HepG2 (cell line): Measurements from ENCODE around the gene SLC16A13. TPM values are rescaled to one million over a fixed set of nuclear protein-coding genes. Genes with fewer than 3 reads are reported as not detected.

ENCODE experiments used
- ATM ChIP-seq: fragments of 450-650 bp; IDR thresholded peaks from 2 replicates; pipeline ENCODE4 v1.7.1; 2017; ENCODE audit warnings: mild to moderate bottlenecking, borderline replicate concordance
- BCL6 ChIP-seq: IDR thresholded peaks from 2 replicates; pipeline ENCODE4 v1.6.1; 2016; ENCODE audit warnings: missing genetic modification reagents, missing compliant biosample characterization
- DMTF1 ChIP-seq: sonication (generic); formaldehyde crosslinking; IDR thresholded peaks from 2 replicates; pipeline ENCODE4 v1.4.0; 2020; ENCODE audit warnings: mild to moderate bottlenecking, missing genetic modification reagents
- FOXK1 ChIP-seq: sonication (generic); formaldehyde crosslinking; IDR thresholded peaks from 2 replicates; pipeline ENCODE4 v1.4.0; 2020; ENCODE audit warnings: low read depth, missing genetic modification reagents, borderline replicate concordance
- HES4 ChIP-seq: sonication (generic); formaldehyde crosslinking; IDR thresholded peaks from 2 replicates; pipeline ENCODE4 v1.9.0; 2021; ENCODE audit warnings: mild to moderate bottlenecking, missing genetic modification reagents, borderline replicate concordance
- KMT2B ChIP-seq: IDR thresholded peaks from 2 replicates; pipeline ENCODE4 v1.6.1; 2016; ENCODE audit warnings: missing genetic modification reagents, missing compliant biosample characterization
- MAX ChIP-seq: IDR thresholded peaks from 2 replicates; pipeline ENCODE4 v1.6.1; 2012; ENCODE audit warnings: inconsistent platforms
- PCBP2 ChIP-seq: fragments of 200-400 bp; formaldehyde crosslinking; optimal IDR thresholded peaks from 2 replicates; pipeline ENCODE3; 2018; ENCODE audit warnings: low read length, low read depth; ENCODE audit not compliant: poor library complexity, severe bottlenecking
- PLSCR1 ChIP-seq: sonication (generic); formaldehyde crosslinking; IDR thresholded peaks from 2 replicates; pipeline ENCODE4 v1.5.0; 2020; ENCODE audit warnings: missing genetic modification reagents, mild to moderate bottlenecking, borderline replicate concordance
- POLR2G ChIP-seq: fragments of 200-400 bp; formaldehyde crosslinking; IDR thresholded peaks from 2 replicates; pipeline ENCODE4 v1.6.1; 2018; ENCODE audit warnings: mild to moderate bottlenecking, low read depth, low read length, moderate library complexity
- SALL1 ChIP-seq: sonication (generic); formaldehyde crosslinking; IDR thresholded peaks from 2 replicates; pipeline ENCODE4 v1.8.0; 2022; ENCODE audit warnings: mild to moderate bottlenecking, missing genetic modification reagents
- SAP130 ChIP-seq: IDR thresholded peaks from 2 replicates; pipeline ENCODE4 v1.6.1; 2016; ENCODE audit warnings: low read depth
- SETDB1 ChIP-seq: sonication (generic); formaldehyde crosslinking; IDR thresholded peaks from 2 replicates; pipeline ENCODE4 v1.5.1; 2020; ENCODE audit warnings: missing genetic modification reagents, mild to moderate bottlenecking, borderline replicate concordance
- SP5 ChIP-seq: IDR thresholded peaks from 2 replicates; pipeline ENCODE4 v1.6.1; 2016; ENCODE audit warnings: low read depth, borderline replicate concordance
- TBP ChIP-seq: sonication (generic); formaldehyde crosslinking; IDR thresholded peaks from 2 replicates; pipeline ENCODE4 v1.5.0; 2020; ENCODE audit warnings: missing genetic modification reagents
- TFAP4 ChIP-seq: sonication (generic); IDR thresholded peaks from 2 replicates; pipeline ENCODE4 v1.6.1; 2016; ENCODE audit warnings: low read depth, borderline replicate concordance
- U2AF2 ChIP-seq: fragments of 200-400 bp; formaldehyde crosslinking; IDR thresholded peaks from 2 replicates; pipeline ENCODE4 v1.6.1; 2017; ENCODE audit warnings: low read depth, mild to moderate bottlenecking, low read length
- ZFP62 ChIP-seq: sonication (generic); formaldehyde crosslinking; IDR thresholded peaks from 2 replicates; pipeline ENCODE4 v1.4.0; 2020; ENCODE audit warnings: missing genetic modification reagents
- ZFP91 ChIP-seq: sonication (generic); formaldehyde crosslinking; IDR thresholded peaks from 2 replicates; pipeline ENCODE4 v1.9.0; 2022; ENCODE audit warnings: missing genetic modification reagents, mild to moderate bottlenecking, borderline replicate concordance
- ZFY ChIP-seq: sonication (generic); formaldehyde crosslinking; IDR thresholded peaks from 2 replicates; pipeline ENCODE4 v1.4.0; 2020; ENCODE audit warnings: missing genetic modification reagents
- ZNF121 ChIP-seq: sonication (generic); formaldehyde crosslinking; IDR thresholded peaks from 2 replicates; pipeline ENCODE4 v1.5.0; 2020; ENCODE audit warnings: mild to moderate bottlenecking, missing genetic modification reagents
- ZNF782 ChIP-seq: sonication (generic); formaldehyde crosslinking; IDR thresholded peaks from 2 replicates; pipeline ENCODE4 v1.4.0; 2020; ENCODE audit warnings: missing genetic modification reagents, mild to moderate bottlenecking, borderline replicate concordance
- ZNF879 ChIP-seq: sonication (generic); formaldehyde crosslinking; IDR thresholded peaks from 2 replicates; pipeline ENCODE4 v1.8.1; 2023; ENCODE audit warnings: missing genetic modification reagents
- polyA plus RNA-seq, 8 experiments: library from polyadenylated mRNA; depleted of rRNA in 3 of 8; stranded (reverse) in 7 of 8; unstranded in 1 of 8; fragments of >200 nt; fragmentation: Illumina TruSeq in 4 of 8; extraction: Trizol in 4 of 8; gene quantifications; 2 replicates each; pipeline versions ENCODE4 v1.2.1 to v1.2.3, GENCODE V29; 2011 to 2016; ENCODE audit warnings: low read depth in 4 of 8, missing spikeins in 1 of 8, mixed read lengths in 1 of 8; ENCODE audit not compliant: insufficient read depth in 1 of 8
- total RNA-seq, 5 experiments: library from RNA; depleted of rRNA; stranded (reverse); fragments of >200 nt; fragmentation: Illumina TruSeq; extraction: Trizol; gene quantifications; 2 replicates each; pipeline ENCODE4 v1.2.3, GENCODE V29; 2016; ENCODE audit warnings: low read depth in 1 of 5

The SLC16A13 gene
- total and polyA plus RNA-seq, 2 of the 13 experiments (the other 11 are each of a cell fraction or from before 2014, with no cell fraction given): 2.2 to 3.0 TPM

GRCh38 chr17:7046127-7046724 lies 10.4 kb downstream of the SLC16A13 start (continued):
- TF ChIP-seq POLR2G (0 out of 2 replicates have a peak, but pooled peaks have one; percentile 36), ZNF879 (no peak), TFAP4 (no peak), MAX (0 out of 2 replicates have a peak, but pooled peaks have one; percentile 21), SP5 (CRISPR knock-in tag) (peak; percentile 40; the same call in 1 of the 2 replicates), PCBP2 (no peak), FOXK1 (CRISPR knock-in tag) (no peak), ATM (no peak), DMTF1 (CRISPR knock-in tag) (no peak), ZFP62 (CRISPR knock-in tag) (no peak), SAP130 (CRISPR knock-in tag) (peak; percentile 49; the same call in 1 of the 2 replicates), ZFP91 (CRISPR knock-in tag) (0 out of 2 replicates have a peak, but pooled peaks have one; percentile 23), ZFY (CRISPR knock-in tag) (0 out of 2 replicates have a peak, but pooled peaks have one; percentile 7), BCL6 (CRISPR knock-in tag) (0 out of 2 replicates have a peak, but pooled peaks have one; percentile 5), TBP (no peak), KMT2B (CRISPR knock-in tag) (0 out of 2 replicates have a peak, but pooled peaks have one; percentile 5), ZNF782 (no peak), ZNF121 (CRISPR knock-in tag) (0 out of 2 replicates have a peak, but pooled peaks have one; percentile 8), HES4 (no peak), PLSCR1 (CRISPR knock-in tag) (no peak), SETDB1 (no peak), SALL1 (CRISPR knock-in tag) (peak; percentile 17; the same call in 1 of the 2 replicates), U2AF2 (no peak)
